ENCODE measurements around the gene NPR2.

The NPR2 gene

DNA sequence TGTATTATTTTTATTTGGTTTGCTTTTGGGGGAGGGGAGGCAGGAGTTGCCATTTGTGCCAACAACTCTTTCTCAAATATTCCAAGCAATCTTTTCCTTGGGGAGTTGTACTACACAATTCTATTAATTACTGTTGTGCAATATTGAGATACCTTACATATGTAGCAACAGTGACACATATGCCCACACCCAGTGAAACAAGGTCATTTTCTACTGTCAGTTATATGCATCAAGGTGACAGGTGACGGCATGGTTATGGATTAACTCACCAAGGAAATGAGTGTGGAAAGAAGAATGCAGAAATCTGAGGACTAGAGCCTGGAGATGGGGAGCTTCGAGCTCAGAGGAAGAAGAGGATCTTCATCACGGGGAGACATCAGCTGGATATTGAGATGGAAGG lies 19.4 kb upstream of the NPR2 start:
- no peak for ATAC-seq
- TF ChIP-seq SNAI2 (CRISPR knock-in tag; IDR thresholded peaks at IDR 0.05) (no peak), ARNTL (CRISPR knock-in tag; IDR thresholded peaks at IDR 0.05; ENCODE audit: borderline replicate concordance, low read depth) (no peak), ZNF8 (CRISPR knock-in tag; IDR thresholded peaks at IDR 0.05) (no peak), TOX (CRISPR knock-in tag; IDR thresholded peaks at IDR 0.05; ENCODE audit: borderline replicate concordance) (no peak), TCF4 (CRISPR knock-in tag; IDR thresholded peaks at IDR 0.05; ENCODE audit: borderline replicate concordance) (no peak), ISL1 (CRISPR knock-in tag; IDR thresholded peaks at IDR 0.05) (no peak), CSDC2 (CRISPR knock-in tag; IDR thresholded peaks at IDR 0.05) (no peak), PPARA (CRISPR knock-in tag; IDR thresholded peaks at IDR 0.05; ENCODE audit: borderline replicate concordance) (no peak), ESRRG (CRISPR knock-in tag; IDR thresholded peaks at IDR 0.05) (no peak)
- TF ChIP-seq, protein P1, sequence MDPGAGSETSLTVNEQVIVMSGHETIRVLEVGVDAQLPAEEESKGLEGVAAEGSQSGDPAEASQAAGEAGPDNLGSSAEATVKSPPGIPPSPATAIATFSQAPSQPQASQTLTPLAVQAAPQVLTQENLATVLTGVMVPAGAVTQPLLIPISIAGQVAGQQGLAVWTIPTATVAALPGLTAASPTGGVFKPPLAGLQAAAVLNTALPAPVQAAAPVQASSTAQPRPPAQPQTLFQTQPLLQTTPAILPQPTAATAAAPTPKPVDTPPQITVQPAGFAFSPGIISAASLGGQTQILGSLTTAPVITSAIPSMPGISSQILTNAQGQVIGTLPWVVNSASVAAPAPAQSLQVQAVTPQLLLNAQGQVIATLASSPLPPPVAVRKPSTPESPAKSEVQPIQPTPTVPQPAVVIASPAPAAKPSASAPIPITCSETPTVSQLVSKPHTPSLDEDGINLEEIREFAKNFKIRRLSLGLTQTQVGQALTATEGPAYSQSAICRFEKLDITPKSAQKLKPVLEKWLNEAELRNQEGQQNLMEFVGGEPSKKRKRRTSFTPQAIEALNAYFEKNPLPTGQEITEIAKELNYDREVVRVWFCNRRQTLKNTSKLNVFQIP (CRISPR knock-in tag; IDR thresholded peaks at IDR 0.05; ENCODE audit: borderline replicate concordance, low read depth): no peak

DNA sequence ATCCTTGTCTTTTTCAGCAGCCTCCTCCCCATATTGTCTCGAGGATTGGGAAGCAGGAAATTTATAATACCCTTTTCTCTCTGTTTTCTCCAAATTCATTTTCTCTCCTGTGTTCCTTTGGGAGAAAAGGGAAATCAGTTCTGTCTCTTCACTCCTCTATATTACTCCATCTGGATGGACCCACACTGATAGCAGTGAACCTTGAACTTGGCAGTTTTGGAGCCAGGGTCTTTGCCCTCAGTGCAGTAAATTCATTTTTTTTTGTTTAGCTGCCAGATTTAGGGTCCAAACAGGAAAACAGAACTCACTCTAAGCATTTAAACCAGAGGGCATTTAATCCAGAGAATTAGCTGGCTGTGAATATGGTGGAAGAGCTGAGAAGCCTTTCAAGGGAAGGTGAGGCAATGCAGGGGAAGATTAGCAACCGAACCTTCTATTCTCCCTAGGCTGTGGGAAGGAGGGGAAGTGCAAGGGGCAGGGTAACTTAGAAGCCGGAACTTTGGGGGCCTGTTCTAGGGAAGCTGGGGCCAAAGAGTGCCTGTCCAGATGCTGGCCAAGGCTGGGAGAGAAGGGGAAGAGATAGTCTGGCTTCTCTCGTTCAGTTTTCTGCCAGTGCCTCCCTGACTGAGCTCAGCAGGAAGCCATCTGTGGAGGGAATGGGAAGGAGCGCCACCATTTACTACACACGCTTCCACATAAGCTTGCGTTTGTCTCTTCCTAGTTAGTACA lies 16.3 kb upstream of the NPR2 start:
- ATAC-seq: no peak

More for the DNA sequence above, 16.3 kb upstream of the NPR2 start:
- TF ChIP-seq ZNF70 (CRISPR knock-in tag; IDR thresholded peaks at IDR 0.05): no peak
- TF ChIP-seq TCF4 (CRISPR knock-in tag; IDR thresholded peaks at IDR 0.05; ENCODE audit: borderline replicate concordance): no peak
- no peak for TF ChIP-seq TSHZ2 (CRISPR knock-in tag; IDR thresholded peaks at IDR 0.05)
- no peak for TF ChIP-seq GLIS3 (CRISPR knock-in tag; IDR thresholded peaks at IDR 0.05)
- TF ChIP-seq ZFP3 (CRISPR knock-in tag; IDR thresholded peaks at IDR 0.05): no peak
- TF ChIP-seq RARB (CRISPR knock-in tag; IDR thresholded peaks at IDR 0.05): no peak
- TF ChIP-seq PPARA (CRISPR knock-in tag; IDR thresholded peaks at IDR 0.05; ENCODE audit: borderline replicate concordance): no peak
- TF ChIP-seq ZNF8 (CRISPR knock-in tag; IDR thresholded peaks at IDR 0.05): no peak
- no peak for TF ChIP-seq ARNTL (CRISPR knock-in tag; IDR thresholded peaks at IDR 0.05; ENCODE audit: borderline replicate concordance, low read depth)
- no peak for TF ChIP-seq CREB5 (CRISPR knock-in tag; IDR thresholded peaks at IDR 0.05; ENCODE audit: low read depth)
- TF ChIP-seq CSDC2 (CRISPR knock-in tag; IDR thresholded peaks at IDR 0.05): no peak
- no peak for TF ChIP-seq SNAI2 (CRISPR knock-in tag; IDR thresholded peaks at IDR 0.05)
- TF ChIP-seq TOX (CRISPR knock-in tag; IDR thresholded peaks at IDR 0.05; ENCODE audit: borderline replicate concordance): no peak
- TF ChIP-seq PATZ1 (CRISPR knock-in tag; IDR thresholded peaks at IDR 0.05; ENCODE audit: borderline replicate concordance): no peak
- TF ChIP-seq, protein P1 (CRISPR knock-in tag; IDR thresholded peaks at IDR 0.05; ENCODE audit: borderline replicate concordance, low read depth): no peak
- TF ChIP-seq, protein P2, sequence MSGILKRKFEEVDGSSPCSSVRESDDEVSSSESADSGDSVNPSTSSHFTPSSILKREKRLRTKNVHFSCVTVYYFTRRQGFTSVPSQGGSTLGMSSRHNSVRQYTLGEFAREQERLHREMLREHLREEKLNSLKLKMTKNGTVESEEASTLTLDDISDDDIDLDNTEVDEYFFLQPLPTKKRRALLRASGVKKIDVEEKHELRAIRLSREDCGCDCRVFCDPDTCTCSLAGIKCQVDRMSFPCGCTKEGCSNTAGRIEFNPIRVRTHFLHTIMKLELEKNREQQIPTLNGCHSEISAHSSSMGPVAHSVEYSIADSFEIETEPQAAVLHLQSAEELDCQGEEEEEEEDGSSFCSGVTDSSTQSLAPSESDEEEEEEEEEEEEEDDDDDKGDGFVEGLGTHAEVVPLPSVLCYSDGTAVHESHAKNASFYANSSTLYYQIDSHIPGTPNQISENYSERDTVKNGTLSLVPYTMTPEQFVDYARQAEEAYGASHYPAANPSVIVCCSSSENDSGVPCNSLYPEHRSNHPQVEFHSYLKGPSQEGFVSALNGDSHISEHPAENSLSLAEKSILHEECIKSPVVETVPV (CRISPR knock-in tag; IDR thresholded peaks at IDR 0.05): no peak
- TF ChIP-seq ZFP30 (CRISPR knock-in tag; IDR thresholded peaks at IDR 0.05): no peak
- TF ChIP-seq BACH2 (CRISPR knock-in tag; IDR thresholded peaks at IDR 0.05; ENCODE audit: borderline replicate concordance): no peak
- no peak for TF ChIP-seq ZNF565 (CRISPR knock-in tag; conservative IDR thresholded peaks at IDR 0.05; ENCODE audit: low read depth)
